ENCODE data around the gene KCNK2.

Gene KCNK2

GRCh38 chr1:215044151-215044550 is 38.4 kb upstream of the KCNK2 start:
- Histone ChIP-seq H3K36me3 (ENCODE audit: insufficient read depth) (no peaks in the 10 kb centered on the region), H2AFZ (ENCODE audit: low read depth) (no peak overlapping the region), H3K4me2 (no peak overlapping the region), H3K4me3 (IDR thresholded peaks at IDR 0.05; ENCODE audit: insufficient read depth, low read depth, low read length) (no peak overlapping the region), H3K79me2 (ENCODE audit: insufficient read depth, low read depth) (no peaks in the 10 kb centered on the region), H3K27me3 (ENCODE audit: insufficient read depth, low read depth) (no peaks in the 10 kb centered on the region), H3K9ac (no peak overlapping the region), H3K27ac (no peak overlapping the region), H3K4me1 (ENCODE audit: low read depth, poor library complexity, severe bottlenecking) (no peaks in the 10 kb centered on the region), H4K20me1 (ENCODE audit: insufficient read depth) (no peaks in the 10 kb centered on the region)
- no peak for TF ChIP-seq CTCF (conservative IDR thresholded peaks at IDR 0.05; ENCODE audit: low read depth, low read length)

GRCh38 chr1:215045698-215046308 is 36.7 kb upstream of the KCNK2 start:
- H2AFZ ChIP-seq (ENCODE audit: low read depth), result no peak overlapping the region
- TF ChIP-seq CTCF (conservative IDR thresholded peaks at IDR 0.05; ENCODE audit: low read depth, low read length), result no peak
- no peaks in the 10 kb centered on the region for H3K79me2 ChIP-seq (ENCODE audit: insufficient read depth, low read depth)
- H3K9ac ChIP-seq, result no peak overlapping the region
- no peak overlapping the region for H3K4me3 ChIP-seq (IDR thresholded peaks at IDR 0.05; ENCODE audit: insufficient read depth, low read depth, low read length)
- no peaks in the 10 kb centered on the region for H3K36me3 ChIP-seq (ENCODE audit: insufficient read depth)
- H4K20me1 ChIP-seq (ENCODE audit: insufficient read depth), result no peaks in the 10 kb centered on the region
- H3K27me3 ChIP-seq (ENCODE audit: insufficient read depth, low read depth), result no peaks in the 10 kb centered on the region
- no peak overlapping the region for H3K27ac ChIP-seq
- no peak overlapping the region for H3K4me2 ChIP-seq
- H3K4me1 ChIP-seq (ENCODE audit: low read depth, poor library complexity, severe bottlenecking), result no peaks in the 10 kb centered on the region

- H3K27me3 ChIP-seq (ENCODE audit: insufficient read depth, low read depth), result no peaks in the 10 kb centered on the region
- H3K4me3 ChIP-seq (IDR thresholded peaks at IDR 0.05; ENCODE audit: insufficient read depth, low read depth, low read length), result no peak overlapping the region
- no peaks in the 10 kb centered on the region for H4K20me1 ChIP-seq (ENCODE audit: insufficient read depth)
- no peak overlapping the region for H3K4me2 ChIP-seq
- H2AFZ ChIP-seq (ENCODE audit: low read depth), result no peak overlapping the region
- H3K79me2 ChIP-seq (ENCODE audit: insufficient read depth, low read depth), result no peaks in the 10 kb centered on the region
- TF ChIP-seq CTCF (conservative IDR thresholded peaks at IDR 0.05; ENCODE audit: low read depth, low read length), result no peak
- no peaks in the 10 kb centered on the region for H3K4me1 ChIP-seq (ENCODE audit: low read depth, poor library complexity, severe bottlenecking)
- no peak overlapping the region for H3K9ac ChIP-seq
- H3K27ac ChIP-seq, result no peak overlapping the region
- no peaks in the 10 kb centered on the region for H3K36me3 ChIP-seq (ENCODE audit: insufficient read depth)
These were observed 30.1 kb upstream of the KCNK2 start for GRCh38 chr1:215052256-215053015.

DNA sequence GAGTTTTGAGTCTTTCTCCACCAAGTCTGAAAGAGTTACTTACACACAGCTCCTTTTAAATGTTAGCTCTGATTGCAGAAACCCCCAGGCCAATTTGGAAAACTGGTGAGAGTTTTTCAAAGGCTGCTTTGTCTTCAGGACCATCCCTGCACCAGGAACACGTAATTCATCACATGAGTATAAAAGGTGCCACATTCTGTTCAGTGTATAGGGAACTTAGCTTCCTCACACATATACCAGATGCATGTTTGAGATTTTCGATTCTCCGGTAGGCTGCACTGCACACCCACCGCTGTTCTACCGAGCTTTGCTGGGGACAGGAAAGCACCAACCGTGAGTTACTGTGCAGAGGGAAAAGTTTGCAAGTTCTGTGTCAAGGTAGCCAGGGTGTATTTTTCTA is 28.3 kb upstream of the KCNK2 start:
- no peak for TF ChIP-seq CTCF (conservative IDR thresholded peaks at IDR 0.05; ENCODE audit: low read depth, low read length)
- Histone ChIP-seq H3K4me3 (IDR thresholded peaks at IDR 0.05; ENCODE audit: insufficient read depth, low read depth, low read length) (no peak overlapping the region), H3K27me3 (ENCODE audit: insufficient read depth, low read depth) (no peaks in the 10 kb centered on the region), H3K4me2 (no peak overlapping the region), H3K79me2 (ENCODE audit: insufficient read depth, low read depth) (no peaks in the 10 kb centered on the region), H2AFZ (ENCODE audit: low read depth) (no peak overlapping the region), H3K4me1 (ENCODE audit: low read depth, poor library complexity, severe bottlenecking) (no peaks in the 10 kb centered on the region), H3K9ac (no peak overlapping the region), H3K27ac (no peak overlapping the region), H3K36me3 (ENCODE audit: insufficient read depth) (no peaks in the 10 kb centered on the region), H4K20me1 (ENCODE audit: insufficient read depth) (no peaks in the 10 kb centered on the region)
